Testis (tissue), 2 donors: ENCODE measurements around the gene RIC8B.

Experiments
- CTCF ChIP-seq, 3 experiments: fragments of 450-650 bp in 2 of 3; fragments of 200-600 bp in 1 of 3; sonication (generic) in 1 of 3; IDR thresholded peaks; one replicate each; pipeline ENCODE4 v1.5.1; 2016 to 2019; ENCODE audit warnings: antibody characterized with exemption in 3 of 3, mild to moderate bottlenecking in 2 of 3, moderate library complexity in 1 of 3
- POLR2A ChIP-seq: fragments of 450-650 bp; IDR thresholded peaks from one replicate; pipeline ENCODE4 v1.6.1; 2017; ENCODE audit warnings: antibody characterized with exemption, mild to moderate bottlenecking, moderate library complexity

GRCh38 chr12:106867651-106868050 lies 93.2 kb downstream of the RIC8B start:
- TF ChIP-seq CTCF (IDR thresholded peaks at IDR 0.05) (no peak), POLR2A (no peak)
